ENCODE measurements around the gene SEMA6B.

The SEMA6B gene, protein sequence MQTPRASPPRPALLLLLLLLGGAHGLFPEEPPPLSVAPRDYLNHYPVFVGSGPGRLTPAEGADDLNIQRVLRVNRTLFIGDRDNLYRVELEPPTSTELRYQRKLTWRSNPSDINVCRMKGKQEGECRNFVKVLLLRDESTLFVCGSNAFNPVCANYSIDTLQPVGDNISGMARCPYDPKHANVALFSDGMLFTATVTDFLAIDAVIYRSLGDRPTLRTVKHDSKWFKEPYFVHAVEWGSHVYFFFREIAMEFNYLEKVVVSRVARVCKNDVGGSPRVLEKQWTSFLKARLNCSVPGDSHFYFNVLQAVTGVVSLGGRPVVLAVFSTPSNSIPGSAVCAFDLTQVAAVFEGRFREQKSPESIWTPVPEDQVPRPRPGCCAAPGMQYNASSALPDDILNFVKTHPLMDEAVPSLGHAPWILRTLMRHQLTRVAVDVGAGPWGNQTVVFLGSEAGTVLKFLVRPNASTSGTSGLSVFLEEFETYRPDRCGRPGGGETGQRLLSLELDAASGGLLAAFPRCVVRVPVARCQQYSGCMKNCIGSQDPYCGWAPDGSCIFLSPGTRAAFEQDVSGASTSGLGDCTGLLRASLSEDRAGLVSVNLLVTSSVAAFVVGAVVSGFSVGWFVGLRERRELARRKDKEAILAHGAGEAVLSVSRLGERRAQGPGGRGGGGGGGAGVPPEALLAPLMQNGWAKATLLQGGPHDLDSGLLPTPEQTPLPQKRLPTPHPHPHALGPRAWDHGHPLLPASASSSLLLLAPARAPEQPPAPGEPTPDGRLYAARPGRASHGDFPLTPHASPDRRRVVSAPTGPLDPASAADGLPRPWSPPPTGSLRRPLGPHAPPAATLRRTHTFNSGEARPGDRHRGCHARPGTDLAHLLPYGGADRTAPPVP

DNA sequence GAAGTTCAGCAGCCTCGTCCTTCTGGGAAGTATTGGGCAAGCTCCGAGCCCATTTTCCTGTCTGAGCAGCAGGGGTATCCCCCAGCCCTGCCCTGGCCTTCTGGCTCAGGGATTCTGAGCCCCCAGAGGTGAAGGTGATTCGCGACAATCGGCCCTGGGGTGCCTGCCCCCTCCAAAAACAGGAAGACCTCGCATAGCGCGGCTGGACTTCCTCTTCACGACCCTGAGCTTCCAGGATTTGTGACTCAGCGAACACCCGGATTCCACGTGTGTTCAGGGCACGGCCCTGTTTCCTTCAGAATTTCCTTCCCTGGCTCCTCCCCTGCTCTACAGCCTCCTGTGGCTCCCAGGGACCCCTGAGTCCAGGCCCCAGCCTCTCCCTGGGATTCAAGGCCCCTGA, at the start of gene SEMA6B:
Gene SEMA6B (minus strand): TSS at position 116 of the 400 bp plus-strand sequence. CDS start 1,227 bp downstream, outside the sequence.
- peak within 1 kb of the TSS; percentile 49 for H3K4me3 ChIP-seq (replicated peaks; ENCODE audit: low read depth, low read length)
- TF ChIP-seq, protein P1, sequence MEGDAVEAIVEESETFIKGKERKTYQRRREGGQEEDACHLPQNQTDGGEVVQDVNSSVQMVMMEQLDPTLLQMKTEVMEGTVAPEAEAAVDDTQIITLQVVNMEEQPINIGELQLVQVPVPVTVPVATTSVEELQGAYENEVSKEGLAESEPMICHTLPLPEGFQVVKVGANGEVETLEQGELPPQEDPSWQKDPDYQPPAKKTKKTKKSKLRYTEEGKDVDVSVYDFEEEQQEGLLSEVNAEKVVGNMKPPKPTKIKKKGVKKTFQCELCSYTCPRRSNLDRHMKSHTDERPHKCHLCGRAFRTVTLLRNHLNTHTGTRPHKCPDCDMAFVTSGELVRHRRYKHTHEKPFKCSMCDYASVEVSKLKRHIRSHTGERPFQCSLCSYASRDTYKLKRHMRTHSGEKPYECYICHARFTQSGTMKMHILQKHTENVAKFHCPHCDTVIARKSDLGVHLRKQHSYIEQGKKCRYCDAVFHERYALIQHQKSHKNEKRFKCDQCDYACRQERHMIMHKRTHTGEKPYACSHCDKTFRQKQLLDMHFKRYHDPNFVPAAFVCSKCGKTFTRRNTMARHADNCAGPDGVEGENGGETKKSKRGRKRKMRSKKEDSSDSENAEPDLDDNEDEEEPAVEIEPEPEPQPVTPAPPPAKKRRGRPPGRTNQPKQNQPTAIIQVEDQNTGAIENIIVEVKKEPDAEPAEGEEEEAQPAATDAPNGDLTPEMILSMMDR (IDR thresholded peaks at IDR 0.05; ENCODE audit: low read length, missing control alignments) = no peak
- DNase-seq (ENCODE audit: low read depth) = peak; percentile 69

DNA sequence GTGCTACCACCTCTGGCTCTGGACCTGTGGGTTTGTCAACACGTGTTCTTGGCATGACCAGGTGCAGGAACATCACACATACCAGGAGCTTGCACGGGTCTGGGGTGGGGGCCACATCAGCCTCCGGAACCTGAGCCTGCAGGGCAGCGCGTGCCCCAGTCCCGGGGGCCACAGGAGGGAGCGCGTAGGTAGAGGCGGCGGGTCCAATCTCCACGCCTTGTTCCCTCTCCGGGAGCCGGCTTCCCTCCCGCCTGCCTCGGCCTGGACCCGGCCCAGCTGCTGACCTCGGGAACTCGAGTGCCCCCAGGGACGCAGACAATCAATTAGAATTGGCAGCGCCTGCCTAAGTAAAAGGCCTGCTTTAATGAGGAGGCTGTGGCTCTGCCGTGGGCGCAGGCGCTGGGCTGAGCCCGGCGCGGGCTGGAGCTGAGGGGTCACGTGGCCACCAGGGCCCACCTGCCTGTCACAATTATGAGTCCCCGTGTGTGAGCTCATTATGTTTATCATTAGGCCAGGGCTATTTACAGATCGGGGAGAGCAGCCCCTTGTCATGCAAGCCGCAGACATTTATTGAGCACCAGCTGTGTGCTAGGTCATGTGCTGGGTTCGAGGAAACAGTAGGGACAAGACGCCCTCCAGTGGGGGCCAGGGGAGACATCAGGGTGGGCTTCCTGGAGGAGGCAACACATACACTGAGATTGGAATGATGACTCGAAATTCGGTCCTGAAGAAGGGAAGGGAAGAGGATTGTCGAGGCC, 47.6 kb upstream of the SEMA6B start:
- DNase-seq (ENCODE audit: low read depth) = no peak
- TF ChIP-seq, protein P1 (IDR thresholded peaks at IDR 0.05; ENCODE audit: low read length, missing control alignments) = no peak
- no peak overlapping the region for H3K4me3 ChIP-seq (replicated peaks; ENCODE audit: low read depth, low read length)

DNA sequence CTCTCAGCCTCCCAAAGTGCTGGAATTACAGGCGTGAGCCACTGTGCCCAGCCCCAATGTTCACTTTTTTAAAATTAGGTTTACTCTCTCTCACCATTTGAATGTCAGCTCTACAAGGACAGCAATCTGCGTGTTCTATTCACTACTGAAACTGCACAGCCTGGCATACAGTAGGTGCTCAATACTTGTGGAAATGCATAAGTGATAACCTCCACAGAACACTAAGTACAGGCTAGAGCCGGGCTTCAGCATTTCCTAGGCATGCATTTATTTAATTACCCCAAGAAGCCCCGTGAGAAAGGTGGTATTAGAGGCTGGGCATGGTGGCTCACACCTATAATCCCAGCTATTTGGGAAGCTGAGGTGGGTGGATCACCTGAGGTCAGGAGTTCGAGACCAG, 46.7 kb upstream of the SEMA6B start:
- no peak for DNase-seq (ENCODE audit: low read depth)
- H3K4me3 ChIP-seq (replicated peaks; ENCODE audit: low read depth, low read length) = no peak overlapping the region
- TF ChIP-seq, protein P1 (IDR thresholded peaks at IDR 0.05; ENCODE audit: low read length, missing control alignments) = no peak

DNA sequence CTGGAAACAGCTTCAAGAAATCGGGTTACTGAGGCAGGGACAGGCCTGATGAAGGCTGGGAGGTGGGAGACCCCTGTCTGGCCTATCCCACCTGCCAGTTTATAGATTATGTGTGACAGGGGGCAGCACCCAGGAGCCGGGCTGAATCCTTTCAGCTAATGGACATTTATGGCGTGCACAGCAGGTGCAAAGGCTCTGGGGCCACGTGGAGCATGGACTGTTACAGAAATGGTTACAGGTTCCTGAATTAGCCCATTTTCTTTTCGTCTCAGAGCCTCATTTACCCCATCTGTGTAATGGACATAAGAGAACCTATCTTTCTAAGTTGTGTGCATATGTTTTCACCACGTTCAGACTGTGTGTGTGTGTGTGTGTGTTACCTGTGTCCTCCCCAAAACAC, 45.4 kb upstream of the SEMA6B start:
- TF ChIP-seq, protein P1 (IDR thresholded peaks at IDR 0.05; ENCODE audit: low read length, missing control alignments) = no peak
- no peak for DNase-seq (ENCODE audit: low read depth)

DNA sequence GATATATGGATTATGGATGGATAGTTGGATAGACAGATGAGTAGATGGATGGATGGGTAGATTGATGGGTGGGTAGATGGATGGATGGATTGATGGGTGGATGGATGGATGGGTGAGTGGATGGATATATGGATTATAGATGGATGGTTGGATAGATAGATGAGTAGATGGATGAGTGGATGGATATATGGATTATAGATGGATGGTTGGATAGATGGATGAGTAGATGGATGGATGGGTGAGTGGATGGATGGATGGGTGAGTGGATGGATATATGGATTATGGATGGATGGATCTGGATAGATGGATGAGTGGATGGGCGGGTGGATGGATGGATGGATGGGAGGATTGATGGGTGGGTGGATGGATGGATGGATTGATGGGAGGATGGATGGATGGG, 43.4 kb upstream of the SEMA6B start:
- no peak overlapping the region for H3K4me3 ChIP-seq (replicated peaks; ENCODE audit: low read depth, low read length)
- DNase-seq (ENCODE audit: low read depth) = no peak
- TF ChIP-seq, protein P1 (IDR thresholded peaks at IDR 0.05; ENCODE audit: low read length, missing control alignments) = no peak

More for the DNA sequence above, 45.4 kb upstream of the SEMA6B start:
- no peak overlapping the region for H3K4me3 ChIP-seq (replicated peaks; ENCODE audit: low read depth, low read length)

DNA sequence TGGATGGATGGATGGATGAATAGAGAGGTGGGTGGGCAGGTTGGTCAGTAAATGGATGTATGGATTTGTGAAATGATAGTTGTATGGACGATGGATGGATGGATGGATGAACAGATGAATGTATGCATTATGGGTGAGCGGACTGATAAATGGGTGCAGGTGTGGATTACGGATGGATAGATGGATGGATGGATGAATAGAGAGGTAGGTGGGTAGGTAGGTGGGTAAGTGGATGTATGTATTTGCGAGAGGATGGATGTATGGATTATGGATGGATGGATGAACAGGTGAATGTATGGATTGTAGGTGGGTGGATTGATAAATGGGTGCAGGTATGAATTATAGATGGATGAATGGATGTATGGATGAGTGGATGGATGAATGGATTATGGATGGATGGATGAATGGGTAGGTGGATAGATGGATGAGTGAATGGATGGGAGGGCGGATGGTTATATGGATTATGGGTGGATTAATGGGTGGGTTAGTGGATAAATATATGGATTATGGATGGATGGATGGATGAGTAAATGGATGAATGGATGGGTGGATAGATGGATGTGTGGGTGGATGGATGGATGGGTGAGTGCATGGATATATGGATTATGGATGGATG, 42.8 kb upstream of the SEMA6B start:
- H3K4me3 ChIP-seq (replicated peaks; ENCODE audit: low read depth, low read length) = no peak overlapping the region
- no peak for DNase-seq (ENCODE audit: low read depth)
- TF ChIP-seq, protein P1 (IDR thresholded peaks at IDR 0.05; ENCODE audit: low read length, missing control alignments) = no peak
